H9 (cell line): Measurements from ENCODE around the gene RGS13. TPM values are rescaled to one million over a fixed set of nuclear protein-coding genes. Genes with fewer than 3 reads are reported as not detected.

Experiments used
- DNase-seq: peaks from one replicate; pipeline ENCODE4 v3.0.0-alpha.2; 2017
- H2AFZ ChIP-seq: one replicate; pipeline ENCODE4 v1.6.1; 2013; ENCODE audit warnings: mild to moderate bottlenecking, low read length, control low read depth, moderate library complexity
- H2AK5ac ChIP-seq: 2 replicates; pipeline ENCODE4 v1.6.1; 2013; ENCODE audit warnings: low read length, control low read depth, mixed read lengths; ENCODE audit not compliant: insufficient read length
- H2BK120ac ChIP-seq: one replicate; pipeline ENCODE4 v1.6.1; 2013; ENCODE audit warnings: low read depth, mild to moderate bottlenecking, low read length, control low read depth, inconsistent platforms; ENCODE audit not compliant: poor library complexity, severe bottlenecking
- H2BK12ac ChIP-seq: 2 replicates; pipeline ENCODE4 v1.6.1; 2013; ENCODE audit warnings: low read length, control low read depth, mixed read lengths, low read depth; ENCODE audit not compliant: insufficient read length
- H2BK15ac ChIP-seq: 2 replicates; pipeline ENCODE4 v1.6.1; 2013; ENCODE audit warnings: low read depth, low read length, control low read depth
- H2BK20ac ChIP-seq: one replicate; pipeline ENCODE4 v1.6.1; 2013; ENCODE audit warnings: low read depth, mild to moderate bottlenecking, low read length, control low read depth, inconsistent platforms; ENCODE audit not compliant: poor library complexity, severe bottlenecking
- H2BK5ac ChIP-seq: 2 replicates; pipeline ENCODE4 v1.6.1; 2013; ENCODE audit warnings: low read length, control low read depth, mixed read lengths; ENCODE audit not compliant: insufficient read length
- H3K14ac ChIP-seq: 2 replicates; pipeline ENCODE4 v1.6.1; 2013; ENCODE audit warnings: low read length, control low read depth; ENCODE audit not compliant: insufficient read depth
- H3K18ac ChIP-seq: 2 replicates; pipeline ENCODE4 v1.6.1; 2013; ENCODE audit warnings: low read depth, mild to moderate bottlenecking, mixed read lengths, low read length, control low read depth; ENCODE audit not compliant: insufficient read length
- H3K23ac ChIP-seq: 2 replicates; pipeline ENCODE4 v1.6.1; 2013; ENCODE audit warnings: low read length, control low read depth, mixed read lengths, low read depth; ENCODE audit not compliant: insufficient read length
- H3K23me2 ChIP-seq: 2 replicates; pipeline ENCODE4 v1.6.1; 2013; ENCODE audit warnings: low read depth, mild to moderate bottlenecking, mixed read lengths, low read length, control low read depth; ENCODE audit not compliant: insufficient read length, poor library complexity, severe bottlenecking
- H3K27ac ChIP-seq: 2 replicates; pipeline ENCODE4 v1.5.1; 2013; ENCODE audit warnings: low read length, control low read depth, mixed read lengths, low read depth; ENCODE audit not compliant: insufficient read length
- H3K27me3 ChIP-seq: 2 replicates; pipeline ENCODE4 v1.6.1; 2013; ENCODE audit warnings: low read length, control low read depth, inconsistent platforms; ENCODE audit not compliant: insufficient read depth
- H3K4ac ChIP-seq: 2 replicates; pipeline ENCODE4 v1.6.1; 2013; ENCODE audit warnings: low read depth, mild to moderate bottlenecking, control low read depth, inconsistent platforms, low read length, moderate library complexity
- H3K4me1 ChIP-seq: 2 replicates; pipeline ENCODE4 v1.6.1; 2013; ENCODE audit warnings: low read length, control low read depth, inconsistent platforms; ENCODE audit not compliant: insufficient read depth
- H3K4me2 ChIP-seq: 2 replicates; pipeline ENCODE4 v1.6.1; 2013; ENCODE audit warnings: low read length, control low read depth, mixed read lengths; ENCODE audit not compliant: insufficient read length, insufficient read depth
- H3K56ac ChIP-seq: 2 replicates; pipeline ENCODE4 v1.6.1; 2013; ENCODE audit warnings: low read depth, mild to moderate bottlenecking, mixed read lengths, low read length, control low read depth; ENCODE audit not compliant: insufficient read length
- H3K79me1 ChIP-seq: 2 replicates; pipeline ENCODE4 v1.6.1; 2013; ENCODE audit warnings: low read depth, mild to moderate bottlenecking, moderate library complexity, low read length, control low read depth, inconsistent platforms; ENCODE audit not compliant: insufficient read depth, poor library complexity, severe bottlenecking
- H3K79me2 ChIP-seq: 2 replicates; pipeline ENCODE4 v1.6.1; 2013; ENCODE audit warnings: low read length, control low read depth, inconsistent platforms; ENCODE audit not compliant: insufficient read depth
- H3K9ac ChIP-seq: 2 replicates; pipeline ENCODE4 v1.6.1; 2013; ENCODE audit warnings: low read length, control low read depth, mixed read lengths; ENCODE audit not compliant: insufficient read length; ENCODE audit errors: extremely low read depth
- H3K9me3 ChIP-seq: one replicate; pipeline ENCODE4 v1.6.1; 2013; ENCODE audit warnings: low read depth, low read length, inconsistent platforms; ENCODE audit not compliant: control insufficient read depth
- H3T11ph ChIP-seq: one replicate; pipeline ENCODE4 v1.6.1; 2013; ENCODE audit warnings: mild to moderate bottlenecking, low read length, control low read depth, inconsistent platforms
- H4K20me1 ChIP-seq: one replicate; pipeline ENCODE4 v1.6.1; 2013; ENCODE audit not compliant: control insufficient read depth, insufficient read length, insufficient read depth
- H4K5ac ChIP-seq: 2 replicates; pipeline ENCODE4 v1.6.1; 2013; ENCODE audit warnings: low read depth, mild to moderate bottlenecking, mixed read lengths, low read length, control low read depth; ENCODE audit not compliant: insufficient read length
- H4K8ac ChIP-seq: replicated peaks from 2 replicates; pipeline ENCODE4 v1.6.1; 2013; ENCODE audit warnings: low read length, control low read depth, mixed read lengths, low read depth; ENCODE audit not compliant: insufficient read length
- H4K91ac ChIP-seq: 2 replicates; pipeline ENCODE4 v1.6.1; 2013; ENCODE audit warnings: low read depth, mild to moderate bottlenecking, moderate library complexity, mixed read lengths, low read length, control low read depth; ENCODE audit not compliant: insufficient read length
- H3K27ac Mint-ChIP-seq, 3 experiments: 2 replicates in 2 of 3; 3 replicates in 1 of 3; pipeline ENCODE4 v1.8.0; 2020 to 2021; ENCODE audit warnings: mixed read lengths in 3 of 3, mild to moderate bottlenecking in 1 of 3, moderate library complexity in 1 of 3
- H3K27me3 Mint-ChIP-seq: 2 replicates; pipeline ENCODE4 v1.8.0; 2021; ENCODE audit warnings: low read depth, mild to moderate bottlenecking, moderate library complexity, mixed read lengths
- H3K36me3 Mint-ChIP-seq, 3 experiments: 2 replicates in 2 of 3; 3 replicates in 1 of 3; pipeline ENCODE4 v1.8.0; 2020 to 2021; ENCODE audit warnings: low read depth in 3 of 3, mixed read lengths in 3 of 3; ENCODE audit not compliant: insufficient read depth in 1 of 3
- H3K4me1 Mint-ChIP-seq, 2 experiments: 2 replicates each; pipeline ENCODE4 v1.8.0; 2020; ENCODE audit warnings: mixed read lengths in 2 of 2
- H3K4me3 Mint-ChIP-seq, 2 experiments: 2 replicates in 1 of 2; 3 replicates in 1 of 2; pipeline ENCODE4 v1.8.0; 2020 to 2021; ENCODE audit warnings: mild to moderate bottlenecking in 2 of 2, mixed read lengths in 2 of 2, moderate library complexity in 1 of 2
- H3K9me3 Mint-ChIP-seq, 2 experiments: 2 replicates in 1 of 2; 3 replicates in 1 of 2; pipeline ENCODE4 v1.8.0; 2020; ENCODE audit warnings: mild to moderate bottlenecking in 2 of 2, mixed read lengths in 2 of 2, moderate library complexity in 1 of 2
- CTCF ChIP-seq: fragments of 200-600 bp; sonication (generic); conservative IDR thresholded peaks from 3 replicates; pipeline ENCODE4 v1.8.0; 2021; ENCODE audit warnings: antibody characterized with exemption, mild to moderate bottlenecking
- WGBS: extraction: QIAGEN DNeasy Blood & Tissue Kit; methylation state at CpG from one replicate; pipeline ENCODE4 v1.1.7; 2013; ENCODE audit warnings: missing lambda C conversion rate, low lambda C conversion rate, mixed read lengths; ENCODE audit not compliant: insufficient read length; ENCODE audit errors: extremely low coverage; 5-methylcytosine and 5-hydroxymethylcytosine counted together
- total RNA-seq: library from RNA; stranded (reverse); gene quantifications from 2 replicates; pipeline ENCODE4 v1.2.1, GENCODE V29; 2021

The RGS13 gene
- total RNA-seq, 1 experiment from 2014 or later: not detected

DNA sequence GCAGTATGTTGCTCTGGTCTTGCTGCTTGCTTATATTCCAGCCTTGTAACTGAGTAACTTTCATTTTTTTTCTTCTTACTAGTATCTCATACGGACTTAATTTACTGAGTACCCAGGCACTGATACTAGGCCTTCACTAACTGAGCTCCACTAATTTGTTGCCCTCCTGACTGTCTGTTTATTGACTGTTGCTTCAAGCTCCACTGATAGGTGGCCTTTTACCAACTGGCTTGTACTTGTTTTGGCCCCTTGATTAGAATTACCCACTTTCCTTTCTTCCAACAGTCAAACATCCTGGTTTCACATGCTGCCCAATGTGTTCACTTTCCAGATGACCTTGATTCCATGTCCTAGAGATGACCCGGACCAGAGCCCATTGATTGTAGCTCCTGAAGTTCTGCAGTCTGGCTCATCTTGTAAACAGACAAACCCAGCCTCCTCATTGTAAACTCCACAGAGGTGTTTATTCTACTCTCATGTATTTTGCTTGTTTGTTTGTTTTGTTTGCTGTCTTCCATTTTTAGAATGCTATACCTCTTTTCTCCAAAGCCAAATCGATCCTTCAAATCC, 32.6 kb upstream of the RGS13 start:
- H3K4me1 Mint-ChIP-seq: no peaks in the 10 kb centered on the region
- no peaks in the 10 kb centered on the region for H3K9me3 Mint-ChIP-seq

More for the DNA sequence above, 32.6 kb upstream of the RGS13 start:
- no peak overlapping the region for H3K27ac ChIP-seq
- H2BK5ac ChIP-seq: no peak overlapping the region
- no peak overlapping the region for H3K23ac ChIP-seq
- no peaks in the 10 kb centered on the region for H3K4me1 ChIP-seq
- H2BK15ac ChIP-seq: no peak overlapping the region
- no peak overlapping the region for H4K5ac ChIP-seq
- H3K9me3 ChIP-seq: no peaks in the 10 kb centered on the region
- Mint-ChIP-seq H3K4me3 (no peak overlapping the region), H3K36me3 (no peaks in the 10 kb centered on the region), H3K27ac (no peak overlapping the region; a peak in 2 of 7 replicates), H3K27me3 (no peaks in the 10 kb centered on the region)
- no peak overlapping the region for H3T11ph ChIP-seq
- no peak overlapping the region for H3K14ac ChIP-seq
- no peaks in the 10 kb centered on the region for H3K27me3 ChIP-seq
- H4K91ac ChIP-seq: no peak overlapping the region
- no peak overlapping the region for H3K9ac ChIP-seq
- H3K56ac ChIP-seq: no peak overlapping the region
- no peak overlapping the region for H3K4ac ChIP-seq
- no peak overlapping the region for H2BK12ac ChIP-seq
- TF ChIP-seq CTCF: no peak
- WGBS: no CpG with 5 or more reads among the region's 3 CpGs
- no peak overlapping the region for H2AK5ac ChIP-seq
- no peak overlapping the region for H2BK120ac ChIP-seq
- no peak overlapping the region for H3K18ac ChIP-seq
- no peaks in the 10 kb centered on the region for H3K79me2 ChIP-seq
- no peaks in the 10 kb centered on the region for H3K23me2 ChIP-seq
- no peaks in the 10 kb centered on the region for H4K20me1 ChIP-seq
- no peaks in the 10 kb centered on the region for H3K79me1 ChIP-seq
- no peak overlapping the region for H3K4me2 ChIP-seq
- no peak overlapping the region for H2AFZ ChIP-seq
- no peak overlapping the region for H2BK20ac ChIP-seq
- DNase-seq: no peak
- H4K8ac ChIP-seq: no peak overlapping the region
